A549 (cell line): Measurements from ENCODE around the gene PHF24.

Experiments used
- BHLHE40 ChIP-seq: IDR thresholded peaks from 2 replicates; pipeline ENCODE4 v1.6.1; 2012; ENCODE audit warnings: low read depth, low read length, inconsistent platforms
- CEBPB ChIP-seq, 2 experiments: fragments of >200 bp in 1 of 2; sonication (Bioruptor Twin) in 1 of 2; formaldehyde crosslinking in 1 of 2; IDR thresholded peaks; 2 replicates each; pipeline ENCODE4 v1.6.1; 2012 to 2016
- CTCF ChIP-seq: fragments of >200 bp; sonication (Bioruptor Twin); formaldehyde crosslinking; IDR thresholded peaks from 3 replicates; pipeline ENCODE4 v1.5.1; 2016
- ESRRA ChIP-seq: fragments of 150-350 bp; IDR thresholded peaks from 2 replicates; pipeline ENCODE4 v1.6.1; 2014; ENCODE audit warnings: mild to moderate bottlenecking, low read length, borderline replicate concordance
- JUN ChIP-seq, 2 experiments: fragments of >200 bp; sonication (Bioruptor Twin); formaldehyde crosslinking; IDR thresholded peaks; 2 replicates in 1 of 2; 3 replicates in 1 of 2; pipeline ENCODE4 v1.6.1; 2016 to 2017
- JUNB ChIP-seq: fragments of >200 bp; sonication (Bioruptor Twin); formaldehyde crosslinking; IDR thresholded peaks from 2 replicates; pipeline ENCODE4 v1.6.1; 2016
- MAX ChIP-seq: IDR thresholded peaks from 2 replicates; pipeline ENCODE4 v1.6.1; 2012
- PHF8 ChIP-seq: fragments of 200-600 bp; sonication (generic); IDR thresholded peaks from 2 replicates; pipeline ENCODE4 v1.6.1; 2016; ENCODE audit warnings: low read depth, mild to moderate bottlenecking, antibody characterized with exemption, moderate library complexity, borderline replicate concordance
- POLR2A ChIP-seq: IDR thresholded peaks from 2 replicates; pipeline ENCODE4 v1.6.1; 2012; ENCODE audit warnings: mild to moderate bottlenecking, low read length
- ZC3H11A ChIP-seq: fragments of 450-650 bp; IDR thresholded peaks from 2 replicates; pipeline ENCODE4 v1.6.1; 2014; ENCODE audit warnings: antibody characterized with exemption, mild to moderate bottlenecking

GRCh38 chr9:34994900-34995669, 37.0 kb downstream of the PHF24 start:
- TF ChIP-seq BHLHE40, result no peak
- TF ChIP-seq CTCF, result no peak
- no peak for TF ChIP-seq JUN (IDR thresholded peaks at IDR 0.05)
- TF ChIP-seq CEBPB (IDR thresholded peaks at IDR 0.05), result no peak
- TF ChIP-seq POLR2A, result no peak
- TF ChIP-seq ESRRA, result no peak
- no peak for TF ChIP-seq JUNB
- TF ChIP-seq PHF8, result no peak
- no peak for TF ChIP-seq MAX
- TF ChIP-seq ZC3H11A, result no peak
